GM23248 (cell line): Measurements from ENCODE around the gene ZDHHC14.

Experiments
- EZH2 ChIP-seq: fragments of 200-600 bp; sonication (generic); IDR thresholded peaks from 2 replicates; pipeline ENCODE4 v1.6.1; 2018; ENCODE audit warnings: antibody characterized with exemption, mild to moderate bottlenecking; ENCODE audit not compliant: insufficient read depth, poor library complexity, severe bottlenecking
- EZH2phosphoT487 ChIP-seq: fragments of 200-600 bp; sonication (generic); IDR thresholded peaks from 2 replicates; pipeline ENCODE4 v1.6.1; 2018; ENCODE audit warnings: antibody characterized with exemption, moderate library complexity, mild to moderate bottlenecking, low read depth; ENCODE audit not compliant: insufficient read depth

GRCh38 chr6:157432231-157432891 is 51.4 kb downstream of the ZDHHC14 start:
- no peak for TF ChIP-seq EZH2
- TF ChIP-seq EZH2phosphoT487, result no peak
